Activated CD8-positive, alpha-beta memory T cell treated with anti-CD3 and anti-CD28 coated beads, Interleukin-2, amount 50 U/mL, for 1 hour (primary cell): ENCODE data around the gene MOGAT3.
A peak's percentile ranks its signal among the peaks of the same experiment; 100 is the strongest.

ENCODE experiments used
- DNase-seq: peaks from one replicate; pipeline ENCODE4 v3.0.0-alpha.2; 2020; ENCODE audit errors: extremely low read depth

Gene MOGAT3, protein sequence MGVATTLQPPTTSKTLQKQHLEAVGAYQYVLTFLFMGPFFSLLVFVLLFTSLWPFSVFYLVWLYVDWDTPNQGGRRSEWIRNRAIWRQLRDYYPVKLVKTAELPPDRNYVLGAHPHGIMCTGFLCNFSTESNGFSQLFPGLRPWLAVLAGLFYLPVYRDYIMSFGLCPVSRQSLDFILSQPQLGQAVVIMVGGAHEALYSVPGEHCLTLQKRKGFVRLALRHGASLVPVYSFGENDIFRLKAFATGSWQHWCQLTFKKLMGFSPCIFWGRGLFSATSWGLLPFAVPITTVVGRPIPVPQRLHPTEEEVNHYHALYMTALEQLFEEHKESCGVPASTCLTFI

DNA sequence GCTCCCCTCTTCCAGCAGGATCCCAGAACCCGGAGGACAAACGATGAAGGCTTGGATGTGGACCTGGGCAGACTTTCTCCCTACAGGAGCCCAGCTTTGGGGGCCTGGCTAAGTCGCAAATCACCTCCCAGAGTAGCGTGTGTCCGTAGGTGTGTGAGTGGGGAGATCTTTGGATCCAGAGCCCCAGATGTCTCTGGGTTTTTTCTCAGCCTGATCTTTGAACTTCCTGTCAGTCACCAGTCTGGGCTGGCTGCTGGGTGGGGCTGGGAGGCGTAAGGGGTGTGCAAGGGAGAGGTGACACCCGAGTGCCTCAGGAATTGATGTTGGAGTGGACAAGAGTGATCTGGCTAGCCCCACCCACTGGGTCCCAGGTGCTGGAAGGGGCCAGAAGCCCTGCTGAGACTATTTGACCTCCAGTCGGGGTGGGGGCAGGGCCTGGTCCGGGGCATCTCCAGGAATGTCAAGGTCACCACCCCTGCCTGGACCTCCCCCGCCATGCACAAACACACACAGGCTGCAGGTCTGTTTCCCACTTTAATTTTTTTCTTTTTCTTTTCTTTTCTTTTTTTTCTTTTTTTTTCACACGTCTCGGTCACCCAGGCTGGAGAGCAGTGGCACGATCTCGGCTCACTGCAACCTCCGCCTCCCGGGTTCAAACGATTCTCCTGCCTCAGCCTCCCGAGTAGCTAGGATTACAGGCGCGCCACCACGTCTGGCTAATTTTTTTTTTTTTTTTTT is at the start of gene MOGAT3:
TSS of gene MOGAT3 (minus strand) at position 175 of the 738 bp plus-strand sequence. CDS start 182 bp downstream, outside the sequence.
- DNase-seq, result no peak

DNA sequence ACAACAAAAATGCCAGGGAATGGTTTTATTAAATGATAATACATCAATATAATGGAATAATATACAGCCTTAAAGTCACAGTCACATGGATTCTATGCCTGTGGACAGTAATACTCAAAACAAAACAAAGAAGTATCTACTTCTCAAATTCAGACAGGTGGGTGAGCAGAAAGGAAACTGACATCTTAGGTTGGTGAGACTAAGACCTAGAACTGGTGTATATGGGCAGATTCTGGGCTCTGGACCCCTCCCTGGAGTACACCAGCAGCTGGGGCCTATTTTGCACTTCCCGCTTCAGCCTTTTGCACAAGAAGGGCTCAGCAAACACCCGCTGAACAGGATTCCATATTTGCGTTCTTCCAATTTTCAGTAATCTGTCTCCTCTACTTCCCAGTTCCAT is 49.5 kb upstream of the MOGAT3 start:
- no peak for DNase-seq

DNA sequence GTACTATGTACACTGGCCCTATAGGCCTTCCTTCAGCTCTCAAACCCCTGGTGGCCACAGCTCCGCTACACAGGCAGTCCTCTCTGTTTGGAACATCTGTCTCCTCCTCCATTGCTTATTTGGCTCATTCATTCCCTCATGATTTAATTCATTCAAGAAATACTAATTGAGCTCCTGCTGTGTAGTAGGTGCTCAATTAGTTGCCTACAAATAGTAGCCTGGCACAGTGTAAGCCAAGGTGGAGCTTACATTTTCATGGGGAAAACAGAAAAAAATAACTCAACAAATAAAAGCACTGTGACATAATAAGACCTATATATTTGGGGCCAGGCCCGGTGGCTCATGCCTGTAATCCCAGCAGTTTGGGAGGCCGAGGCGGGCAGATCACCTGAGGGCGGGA is 47.4 kb upstream of the MOGAT3 start:
- no peak for DNase-seq

DNA sequence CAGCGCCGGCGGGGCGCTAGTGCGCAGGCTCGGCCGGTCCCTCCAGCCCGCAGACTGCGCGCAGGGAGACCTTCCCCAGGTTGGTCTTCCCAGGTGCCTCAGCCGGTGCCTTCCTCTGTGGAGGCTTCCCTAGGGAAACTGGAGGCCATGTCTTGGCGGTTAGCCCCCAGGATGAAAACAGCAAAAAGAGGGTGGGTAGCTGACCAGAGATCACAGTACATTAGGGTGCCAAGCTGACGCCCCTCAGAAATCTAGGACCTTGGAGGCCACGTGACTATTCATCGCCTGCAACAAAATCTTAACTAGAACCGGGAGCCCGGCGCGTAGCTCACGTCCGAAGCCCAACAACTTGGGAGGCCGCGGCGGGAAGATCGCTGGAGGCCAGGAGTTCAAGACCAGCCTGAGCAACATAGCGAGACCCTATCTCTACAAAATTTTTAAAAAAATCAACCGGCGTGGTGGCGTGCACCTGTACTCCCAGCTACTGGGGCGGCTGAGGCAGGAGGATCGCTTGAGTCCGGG is 44.4 kb upstream of the MOGAT3 start:
- no peak for DNase-seq

DNA sequence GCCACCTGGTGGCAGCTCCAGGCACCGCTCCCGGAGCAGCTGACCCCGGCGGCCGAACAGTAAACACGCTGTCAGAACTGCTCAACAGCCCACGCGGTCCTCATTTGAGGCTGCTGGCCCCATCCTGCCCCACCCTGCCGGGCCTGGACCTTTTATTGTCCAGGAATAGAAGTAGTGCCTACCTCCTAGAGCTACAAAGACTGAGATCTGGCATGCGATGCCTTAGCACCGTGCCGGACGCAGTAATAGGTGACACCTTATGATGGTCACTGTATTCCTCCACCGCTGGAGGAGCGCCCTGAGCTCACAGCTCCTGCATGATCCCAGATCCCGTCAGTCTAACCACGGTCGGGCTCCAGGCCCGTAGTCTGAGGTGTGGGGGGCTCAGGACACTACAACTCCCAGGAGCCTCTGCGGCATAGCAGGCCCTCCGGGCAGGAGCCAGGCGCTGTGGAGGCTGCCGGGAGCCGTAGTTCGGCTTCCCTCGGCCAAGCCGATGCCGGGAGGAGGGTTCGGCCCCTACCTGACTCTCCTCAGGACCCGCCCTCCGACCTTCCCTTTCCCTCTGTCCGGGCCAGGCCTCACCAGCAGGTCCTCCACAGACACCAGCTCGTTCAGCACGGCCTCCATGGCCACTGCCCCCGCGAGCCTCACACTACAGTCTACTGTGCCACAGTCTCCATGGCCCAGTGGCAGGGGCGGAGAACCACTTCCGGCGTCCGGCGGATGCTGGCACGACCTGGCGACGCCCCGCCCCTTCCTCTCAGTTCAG is 43.7 kb upstream of the MOGAT3 start, which contains the start of gene FIS1:
TSS of gene FIS1 (minus strand) at position 707 of the 772 bp plus-strand sequence. CDS start at position 630, 77 bp downstream.
- DNase-seq, result peak; percentile 76

DNA sequence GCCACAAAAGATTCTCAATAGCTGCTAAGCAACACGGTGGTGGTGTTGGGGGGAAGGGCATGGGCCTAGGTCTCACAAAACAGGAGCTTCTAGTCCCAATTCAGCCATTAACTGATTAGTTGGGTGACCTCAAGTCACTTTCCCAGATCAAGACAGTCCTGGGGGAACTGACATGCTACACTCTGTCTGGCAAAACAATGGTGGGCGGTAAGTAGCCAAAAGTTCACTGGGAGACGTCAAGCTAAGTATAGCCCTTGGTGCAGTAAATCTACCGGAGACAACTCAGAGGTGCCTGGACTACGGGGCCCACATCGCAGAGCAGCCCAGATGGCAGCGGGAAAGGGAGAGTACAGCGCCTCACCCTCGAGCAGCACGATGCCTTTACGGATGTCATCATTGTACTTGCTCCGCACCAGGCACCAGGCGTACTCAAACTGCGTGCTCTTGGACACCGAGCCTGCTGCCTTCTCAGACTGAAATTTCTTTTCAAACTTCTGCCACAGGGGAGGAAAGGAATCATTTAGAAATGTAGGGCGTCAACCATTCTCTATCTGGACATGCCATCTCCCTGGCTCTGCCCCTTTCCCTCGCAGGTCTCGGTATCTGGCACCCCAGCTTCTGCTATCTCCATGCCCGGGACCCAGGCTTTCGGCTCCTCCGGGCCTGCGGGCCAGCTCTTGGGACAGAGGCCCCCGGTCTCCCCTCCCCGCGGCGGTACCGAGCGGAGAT is 43.0 kb upstream of the MOGAT3 start:
- no peak for DNase-seq

DNA sequence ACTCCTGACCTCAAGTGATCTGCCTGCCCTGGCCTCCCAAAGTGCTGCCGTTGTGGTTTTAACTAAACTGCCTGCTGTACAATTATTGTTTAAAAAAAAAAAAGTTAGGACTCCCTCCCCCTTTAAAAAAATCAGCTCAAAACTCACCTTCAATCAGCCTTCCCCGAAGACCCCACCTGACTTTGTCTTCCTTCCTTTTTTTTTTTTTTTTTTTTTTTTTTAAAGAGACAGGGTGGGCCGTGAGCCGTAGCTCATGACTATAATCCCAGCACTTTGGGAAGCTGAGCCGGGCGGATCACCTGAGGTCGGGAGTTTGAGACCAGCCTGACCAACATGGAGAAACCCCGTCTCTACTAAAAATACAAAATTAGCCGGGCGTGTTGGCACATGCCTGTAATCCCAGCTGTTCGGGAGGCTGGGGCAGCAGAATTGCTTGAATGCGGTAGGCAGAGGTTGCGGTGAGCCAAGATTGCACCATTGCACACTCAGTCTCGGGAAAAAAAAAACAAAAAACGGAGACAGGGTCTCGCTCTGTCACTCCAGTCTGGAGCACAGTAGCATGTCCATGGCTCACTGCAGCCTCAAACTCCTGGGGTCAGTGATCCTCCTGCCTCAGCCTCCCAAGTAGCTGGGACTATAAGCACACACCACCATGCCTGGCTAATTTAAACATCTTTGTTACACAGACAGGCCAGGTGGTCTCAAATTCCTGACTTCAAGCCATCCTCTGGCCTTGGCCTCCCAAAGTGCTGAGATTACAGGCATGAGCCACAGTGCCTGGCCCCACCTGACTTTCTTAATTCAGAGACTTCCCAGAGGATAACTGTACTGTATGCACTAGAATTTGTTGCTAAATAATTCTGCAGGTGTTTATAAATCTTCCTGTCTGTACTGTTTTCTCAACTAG is 40.9 kb upstream of the MOGAT3 start:
- no peak for DNase-seq

DNA sequence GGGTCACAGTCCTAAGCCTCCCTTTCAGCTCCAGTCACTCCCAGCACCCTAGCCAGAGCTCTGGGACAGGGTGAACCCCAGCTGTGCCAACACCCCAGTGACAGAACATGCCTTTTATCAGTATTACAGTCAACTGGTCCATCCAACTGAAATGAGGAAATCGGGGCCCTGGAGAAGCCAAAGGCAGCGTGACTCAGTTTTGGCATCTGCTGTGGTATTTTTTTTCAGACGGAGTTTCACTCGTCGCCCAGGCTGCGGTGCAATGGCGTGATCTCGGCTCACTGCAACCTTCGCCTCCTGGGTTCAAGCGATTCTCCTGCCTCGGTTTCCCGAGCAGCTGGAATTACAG is 40.2 kb upstream of the MOGAT3 start:
- no peak for DNase-seq

DNA sequence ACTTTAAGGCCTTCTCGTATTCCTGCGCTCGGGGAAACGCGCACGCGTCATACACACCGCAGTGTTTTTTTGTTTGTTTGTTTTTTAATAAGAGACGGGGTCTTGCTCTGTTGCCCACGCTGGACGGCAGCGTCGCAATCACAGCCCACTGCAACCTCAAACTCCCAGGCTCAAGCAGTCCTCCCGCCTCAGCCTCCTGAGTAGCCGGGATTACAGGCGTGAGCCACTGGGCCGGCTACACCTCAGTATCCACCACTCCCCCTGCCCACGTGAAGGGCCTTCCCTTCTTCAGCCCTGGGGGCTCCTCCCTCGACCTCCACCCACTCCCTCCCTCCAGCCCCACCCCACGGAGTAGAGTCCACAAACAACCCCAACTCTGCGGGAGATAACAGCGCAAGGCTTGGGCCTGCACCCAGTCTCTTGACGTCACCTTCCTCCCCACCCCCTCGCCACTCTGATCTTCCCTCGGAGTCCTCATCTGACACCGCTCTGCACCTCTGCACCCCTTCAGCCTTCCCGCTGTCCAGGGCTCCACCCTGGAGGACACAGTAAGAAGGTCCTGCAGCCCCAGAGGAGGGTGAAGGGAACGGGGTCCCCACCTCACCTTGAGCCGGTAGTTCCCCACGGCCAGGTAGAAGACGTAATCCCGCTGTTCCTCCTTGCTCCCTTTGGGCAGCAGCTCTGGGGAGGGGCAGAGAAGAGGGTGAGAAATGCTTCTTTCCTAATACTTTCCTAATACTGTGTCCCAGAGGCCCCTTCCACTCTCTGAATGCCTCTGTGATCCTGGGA is 39.6 kb upstream of the MOGAT3 start:
- DNase-seq, result no peak

DNA sequence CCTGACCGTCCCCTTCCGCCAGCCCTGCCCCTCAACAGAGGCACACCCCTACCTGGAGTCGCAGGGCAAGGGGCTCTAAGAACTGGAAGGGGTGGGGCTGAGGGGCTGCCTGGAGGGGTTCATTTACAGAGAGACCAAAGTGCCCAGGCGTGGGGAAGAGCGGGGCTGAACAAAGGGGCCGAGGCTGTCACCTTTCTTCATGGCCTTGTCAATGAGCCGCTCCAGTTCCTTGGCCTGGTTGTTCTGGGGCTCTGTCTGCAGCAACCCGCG is 39.0 kb upstream of the MOGAT3 start:
- DNase-seq, result no peak

DNA sequence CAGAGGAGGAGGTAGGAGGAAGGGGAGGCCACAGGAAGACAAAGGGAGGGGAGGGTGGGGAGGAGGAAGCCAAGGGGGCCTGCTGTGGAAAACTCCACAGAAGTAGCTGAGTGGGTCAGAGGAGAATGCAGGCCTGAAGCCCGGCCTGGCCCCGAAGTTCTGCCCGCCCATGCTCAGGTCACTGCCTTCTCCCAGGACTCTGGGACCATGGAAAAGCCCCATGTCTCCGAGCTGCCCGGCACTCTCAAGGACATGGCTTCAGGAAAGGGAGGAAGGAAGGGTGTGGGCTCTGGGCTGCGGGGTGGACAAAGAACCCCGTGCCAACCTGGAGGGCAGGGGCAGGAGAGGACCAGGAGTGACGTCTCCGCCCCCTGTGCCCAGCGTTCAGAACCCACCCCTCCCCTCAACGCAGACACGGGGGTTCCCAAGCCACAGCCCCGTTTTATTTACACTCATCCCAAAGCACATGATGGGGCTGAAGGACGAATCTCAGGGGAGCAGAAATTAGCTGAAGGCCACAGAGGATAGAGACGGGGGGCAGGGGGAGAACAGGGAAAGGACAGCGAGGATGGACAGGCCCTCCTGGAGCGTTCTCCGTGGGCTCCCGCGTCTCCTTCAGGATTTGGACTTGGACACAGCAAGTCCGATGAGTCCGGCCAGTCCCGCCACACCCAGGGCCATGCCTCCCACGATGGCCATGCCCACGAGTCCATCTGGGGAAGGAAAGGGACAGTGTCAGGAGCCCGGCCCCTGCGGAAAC is 38.5 kb upstream of the MOGAT3 start:
- no peak for DNase-seq

DNA sequence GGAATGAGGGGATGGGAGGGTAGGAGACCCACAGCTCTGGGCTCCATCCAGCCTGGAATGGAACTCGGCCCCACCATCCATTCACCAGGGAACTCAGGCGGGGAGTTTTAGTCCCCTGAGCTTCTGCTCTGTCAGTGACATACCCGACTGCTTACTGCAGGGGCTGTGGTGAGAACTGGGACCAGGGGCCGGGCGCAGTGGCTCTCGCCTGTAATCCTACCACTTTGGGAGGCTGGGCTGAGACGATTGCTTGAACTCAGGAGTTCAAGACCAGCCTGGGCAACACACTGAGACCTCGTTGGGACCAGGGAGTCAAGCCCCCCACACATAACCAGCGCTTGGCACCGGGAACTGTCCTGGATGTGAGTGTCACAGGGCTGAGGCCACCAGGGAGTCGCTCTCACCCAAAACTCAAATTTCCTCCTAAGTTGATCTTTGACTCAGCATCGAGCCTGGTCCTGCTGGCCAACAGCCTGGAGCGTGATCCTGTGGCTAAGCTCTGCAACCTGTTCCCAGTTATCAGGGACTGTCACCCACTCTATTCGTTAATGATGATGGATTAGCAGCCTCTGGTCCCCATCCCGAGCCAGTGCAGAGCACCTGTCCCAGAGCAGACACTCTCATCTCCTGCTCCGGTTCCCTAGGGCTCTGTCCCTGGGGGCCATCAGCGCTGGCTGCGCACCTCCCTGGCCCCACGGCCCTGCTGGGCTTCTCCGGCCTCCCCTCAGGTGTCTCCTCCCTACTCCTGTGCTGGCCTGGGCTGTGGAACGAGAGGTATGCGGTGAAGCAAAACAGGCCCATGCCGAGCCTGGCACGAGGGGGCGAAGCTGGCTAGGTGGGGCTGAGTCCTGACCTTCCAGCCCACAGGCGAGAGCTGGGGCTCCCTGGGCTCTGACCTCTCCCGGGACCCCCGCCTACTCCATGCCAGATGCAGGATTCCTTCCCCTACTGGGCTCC is 37.7 kb upstream of the MOGAT3 start:
- no peak for DNase-seq

DNA sequence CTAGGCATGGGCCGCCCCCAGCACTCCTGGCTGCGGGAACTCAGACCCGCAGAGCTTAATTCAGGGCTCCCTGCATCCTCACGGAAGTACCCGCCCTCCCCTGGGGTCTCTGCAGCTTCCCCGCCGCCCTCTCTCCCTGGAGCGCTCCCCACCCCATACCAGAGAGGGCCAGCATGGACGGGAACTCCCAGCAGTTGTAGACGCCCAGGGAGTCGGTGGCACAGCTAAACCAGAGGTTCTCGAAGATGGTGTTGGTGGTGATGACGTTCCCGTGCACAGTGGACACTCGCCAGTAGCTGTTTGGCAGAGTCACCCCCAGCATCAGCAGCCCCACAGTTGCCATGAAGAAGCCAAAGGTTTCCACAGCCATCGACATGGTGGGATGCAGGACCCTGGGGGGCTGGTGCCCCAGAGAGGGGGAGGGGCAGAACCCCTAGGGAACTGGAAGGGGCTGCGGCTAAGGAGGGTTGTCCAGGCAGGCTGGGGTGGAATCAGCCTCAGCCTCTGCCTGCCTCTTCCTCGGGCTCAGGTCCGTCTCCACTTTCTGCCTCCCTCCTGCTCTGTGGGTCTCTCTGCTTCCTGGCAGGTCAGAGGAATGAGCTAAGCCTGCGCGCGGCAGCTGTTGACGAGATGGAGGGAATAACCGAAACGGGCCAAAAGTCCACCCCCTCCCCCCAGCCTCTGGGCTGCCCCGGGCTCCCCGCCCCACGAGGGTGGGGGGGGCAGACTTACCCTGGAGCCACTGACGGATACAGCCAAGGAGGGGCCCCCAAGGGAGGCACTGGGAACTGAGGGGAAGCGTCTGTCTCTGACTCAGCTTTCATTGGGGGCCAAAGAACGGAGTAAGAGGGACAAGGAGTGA is 36.6 kb upstream of the MOGAT3 start, which contains the start of gene CLDN15:
TSS of gene CLDN15 (minus strand) at position 597 of the 862 bp plus-strand sequence. CDS start at position 376, 221 bp downstream.
- DNase-seq, result no peak

DNA sequence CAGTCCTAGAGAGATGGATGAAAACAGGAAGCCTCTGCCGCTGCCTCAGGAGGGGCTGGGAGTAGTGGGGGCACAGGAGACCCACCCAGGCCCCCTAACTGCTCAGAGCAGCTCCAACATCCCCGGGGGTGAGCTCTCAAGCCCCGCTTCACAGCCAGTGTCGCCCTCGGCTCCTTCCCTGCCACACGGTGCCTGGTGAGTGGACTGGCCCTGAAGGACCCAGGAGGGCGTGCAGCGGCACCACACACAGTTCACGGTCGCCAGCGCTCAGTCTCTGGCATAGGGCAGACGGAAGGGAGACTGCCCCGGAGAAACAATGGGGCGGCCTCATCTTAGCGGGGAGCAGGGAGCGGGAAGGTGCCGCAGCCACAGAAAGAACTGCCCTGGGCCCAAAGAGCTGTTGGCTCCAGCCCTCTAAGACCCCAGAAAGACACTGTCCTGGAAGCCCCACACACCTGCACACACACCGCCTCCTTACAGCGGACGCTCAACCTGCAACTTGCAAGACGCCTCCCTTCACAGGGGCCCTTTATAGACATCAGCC is 35.5 kb upstream of the MOGAT3 start:
- DNase-seq, result no peak

DNA sequence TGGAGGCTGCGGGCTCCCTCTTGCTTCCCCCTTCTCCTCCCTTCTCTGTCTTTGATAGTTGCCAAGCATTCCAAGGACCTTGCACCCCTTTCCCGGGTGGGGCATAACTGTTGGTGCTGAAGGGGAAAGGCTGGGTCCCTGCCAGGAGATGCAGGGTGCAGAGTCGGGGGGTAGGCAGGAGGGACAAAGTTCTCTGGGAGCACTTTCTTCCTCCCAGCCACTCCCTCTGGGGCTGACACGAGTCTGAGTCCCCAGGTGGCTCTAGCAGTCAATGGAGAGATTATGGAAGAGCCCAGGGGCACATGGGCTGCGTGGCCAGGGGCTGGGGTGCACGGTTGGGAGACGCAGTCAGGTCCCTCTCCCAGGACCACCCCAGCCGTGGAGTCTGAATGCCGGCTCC is 34.7 kb upstream of the MOGAT3 start:
- DNase-seq, result no peak

DNA sequence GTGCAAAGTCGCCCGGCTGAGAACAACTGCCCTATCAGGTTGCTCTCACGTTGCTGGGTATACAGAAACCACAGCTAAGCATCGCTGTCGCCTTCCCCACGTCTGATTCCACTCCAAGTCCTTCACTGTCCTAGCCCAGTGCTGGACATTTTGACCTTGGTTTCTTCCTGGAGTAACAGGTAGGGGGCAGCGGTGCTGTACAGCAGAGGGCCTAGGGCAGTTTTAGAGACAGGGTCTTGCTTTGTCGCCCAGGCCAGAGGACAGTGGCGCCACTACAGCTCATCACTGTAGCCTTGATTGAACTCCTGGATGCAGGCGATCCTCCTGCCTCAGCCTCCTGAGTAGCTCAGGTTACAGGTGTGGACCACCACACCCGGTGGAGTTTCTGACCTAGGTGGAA is 34.2 kb upstream of the MOGAT3 start:
- DNase-seq, result no peak

DNA sequence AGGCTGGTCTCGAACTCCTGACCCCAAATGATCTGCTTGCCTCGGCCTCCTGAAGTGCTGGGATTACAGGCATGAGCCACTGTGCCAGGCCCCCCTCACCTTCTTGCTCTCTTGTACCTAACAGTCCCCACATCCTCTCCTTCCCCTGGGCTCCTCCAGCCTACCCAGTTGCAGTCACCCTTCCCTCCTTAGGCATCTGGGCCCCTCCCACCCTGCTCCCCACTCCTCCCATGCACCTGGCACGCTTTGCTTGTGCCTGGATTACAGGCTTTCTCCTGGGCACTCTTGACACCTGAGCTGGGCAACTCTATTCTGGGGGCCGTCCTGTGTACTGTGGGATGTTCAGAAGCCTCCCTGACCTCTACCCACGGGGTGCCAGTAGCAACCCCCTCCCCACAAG is 33.8 kb upstream of the MOGAT3 start:
- DNase-seq, result no peak
